ENCODE measurements around the gene SHC3.

The SHC3 gene

DNA sequence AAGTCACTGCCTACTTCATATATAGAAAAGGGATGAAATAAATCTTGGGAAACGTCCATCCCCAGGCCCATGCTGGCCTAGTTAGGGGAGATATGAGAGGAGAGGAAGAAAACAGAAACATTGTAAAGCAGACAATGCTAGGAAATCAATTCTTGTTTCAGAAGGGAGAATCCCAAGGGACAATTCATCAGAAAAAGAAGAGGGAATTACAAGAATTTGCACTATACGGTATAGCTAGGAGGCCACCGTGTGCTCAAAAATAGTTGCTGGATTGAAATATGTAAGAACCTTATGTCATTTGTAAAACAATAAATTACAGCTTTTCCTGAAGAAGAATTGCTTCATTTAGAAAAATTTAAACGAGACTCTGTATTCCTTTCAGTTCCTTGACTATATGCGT is 8.3 kb upstream of the SHC3 start:
- no peak for DNase-seq
- ATAC-seq: no peak

DNA sequence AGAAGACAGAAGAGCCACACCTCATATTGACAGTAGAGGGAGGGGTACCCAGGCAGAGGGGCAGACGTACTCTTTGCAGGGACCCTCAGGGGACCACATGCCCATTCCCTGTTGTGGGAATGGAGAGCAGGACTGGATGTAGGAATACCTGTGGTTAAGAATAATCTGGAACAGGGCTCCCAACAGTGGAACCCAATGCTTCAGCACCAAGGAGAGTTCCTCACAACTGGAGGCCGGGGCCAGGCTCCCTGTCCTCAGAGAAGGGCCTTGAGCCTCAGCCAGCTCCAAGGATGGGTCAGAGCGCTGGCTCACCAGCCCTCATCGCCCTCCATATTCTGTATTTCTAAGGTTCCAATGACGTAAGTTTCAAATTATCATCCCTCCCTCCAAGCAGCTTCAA is 7.4 kb upstream of the SHC3 start:
- no peak for ATAC-seq
- no peak for DNase-seq

DNA sequence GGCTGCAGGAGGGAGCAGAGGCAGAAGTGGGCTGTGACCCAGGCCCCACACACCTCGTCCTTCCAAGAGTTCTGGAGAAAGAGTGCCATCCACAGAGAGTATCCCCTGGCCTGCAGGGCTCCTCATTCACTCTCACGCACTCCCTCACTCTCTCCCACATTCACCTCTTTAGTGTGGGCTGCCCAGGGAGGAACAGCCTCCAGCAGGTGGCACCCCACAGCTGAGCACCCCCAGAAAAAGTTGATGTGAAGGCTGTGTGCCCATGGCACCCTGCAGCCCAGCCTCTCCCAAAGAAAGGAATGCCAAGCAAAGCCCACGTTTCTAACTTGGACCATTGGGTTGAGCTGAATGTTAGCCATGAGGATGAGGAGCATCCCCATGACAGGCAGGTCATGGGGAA is 4.5 kb upstream of the SHC3 start:
- DNase-seq (no peak), ATAC-seq (no peak)

DNA sequence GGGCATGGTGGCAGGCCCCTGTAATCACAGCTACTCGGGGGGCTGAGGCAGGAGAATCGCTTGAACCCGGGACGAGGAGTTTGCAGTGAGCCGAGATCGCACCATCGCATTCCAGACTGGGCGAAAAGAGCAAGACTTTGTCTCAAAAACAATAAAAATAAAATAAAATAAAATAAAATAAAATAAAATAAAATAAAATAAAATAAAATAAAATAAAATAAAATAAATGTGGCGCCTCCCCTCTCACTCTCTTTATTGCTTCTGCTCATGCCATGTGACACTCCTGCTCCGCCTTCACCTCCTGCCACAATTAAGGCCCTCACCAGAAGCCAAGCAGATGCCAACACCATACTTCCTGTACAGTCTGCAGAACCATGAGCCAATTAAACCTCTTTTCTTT is 3.8 kb upstream of the SHC3 start:
- ATAC-seq (no peak), DNase-seq (no peak)

DNA sequence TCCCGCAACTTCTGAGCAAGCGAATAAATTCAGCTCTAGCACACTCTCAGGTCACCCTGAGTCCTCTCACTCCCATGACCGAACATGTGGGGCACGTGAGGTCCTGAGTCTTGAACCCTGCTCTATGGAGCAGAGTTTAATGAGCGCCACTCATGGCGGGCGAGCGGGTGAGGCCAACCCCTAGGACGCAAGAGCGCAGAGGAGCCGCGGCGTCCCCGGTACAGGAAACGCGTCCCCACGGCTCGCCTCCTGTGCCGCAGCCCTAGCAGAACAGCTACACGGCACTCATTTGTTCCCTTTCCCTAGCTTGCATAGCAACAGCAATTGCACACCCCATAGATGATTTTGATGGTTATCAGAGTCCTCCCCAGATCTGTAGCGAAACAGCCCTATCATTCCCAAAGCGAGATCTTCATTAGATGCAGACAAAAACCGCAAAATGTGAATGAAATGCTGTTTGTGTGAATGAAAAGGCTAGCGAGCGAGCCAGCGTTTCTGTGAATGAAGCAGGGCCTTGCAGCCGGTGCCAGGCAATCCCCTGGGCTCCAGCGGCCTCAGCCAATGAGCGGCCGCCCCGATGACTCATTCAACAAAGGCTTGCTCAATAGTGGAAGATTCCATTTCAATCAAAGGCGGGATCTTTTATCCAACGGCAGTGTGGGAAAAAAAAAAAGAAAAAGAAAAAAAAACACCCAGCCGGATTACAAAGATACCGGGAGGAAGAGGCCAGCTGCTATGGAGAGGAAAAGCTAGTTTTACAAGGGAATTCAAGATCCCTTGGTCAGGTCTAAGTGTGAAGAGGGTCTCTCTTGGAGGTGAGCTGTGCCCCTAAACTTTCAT is 1.5 kb upstream of the SHC3 start:
- peak; percentile 69 for DNase-seq
- peak; percentile 92 for ATAC-seq

DNA sequence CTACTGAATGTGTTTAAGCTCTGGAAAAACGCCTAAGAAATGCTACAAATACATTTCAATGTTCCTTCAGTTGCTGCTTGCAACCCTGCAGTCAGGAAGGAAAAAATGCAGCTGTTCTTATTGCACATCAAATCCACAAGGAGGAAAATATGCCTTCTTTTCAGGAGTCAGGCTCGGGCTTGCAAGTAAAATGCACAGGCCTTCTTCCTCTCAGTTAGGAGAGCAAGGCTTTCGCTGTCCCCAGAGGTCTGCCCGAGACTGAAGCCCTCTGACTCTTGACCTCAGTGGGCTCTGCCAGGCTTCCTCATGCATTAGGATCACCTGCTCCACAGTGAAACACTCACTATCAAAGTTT is 899 bp upstream of the SHC3 start:
- DNase-seq: no peak
- ATAC-seq: no peak

DNA sequence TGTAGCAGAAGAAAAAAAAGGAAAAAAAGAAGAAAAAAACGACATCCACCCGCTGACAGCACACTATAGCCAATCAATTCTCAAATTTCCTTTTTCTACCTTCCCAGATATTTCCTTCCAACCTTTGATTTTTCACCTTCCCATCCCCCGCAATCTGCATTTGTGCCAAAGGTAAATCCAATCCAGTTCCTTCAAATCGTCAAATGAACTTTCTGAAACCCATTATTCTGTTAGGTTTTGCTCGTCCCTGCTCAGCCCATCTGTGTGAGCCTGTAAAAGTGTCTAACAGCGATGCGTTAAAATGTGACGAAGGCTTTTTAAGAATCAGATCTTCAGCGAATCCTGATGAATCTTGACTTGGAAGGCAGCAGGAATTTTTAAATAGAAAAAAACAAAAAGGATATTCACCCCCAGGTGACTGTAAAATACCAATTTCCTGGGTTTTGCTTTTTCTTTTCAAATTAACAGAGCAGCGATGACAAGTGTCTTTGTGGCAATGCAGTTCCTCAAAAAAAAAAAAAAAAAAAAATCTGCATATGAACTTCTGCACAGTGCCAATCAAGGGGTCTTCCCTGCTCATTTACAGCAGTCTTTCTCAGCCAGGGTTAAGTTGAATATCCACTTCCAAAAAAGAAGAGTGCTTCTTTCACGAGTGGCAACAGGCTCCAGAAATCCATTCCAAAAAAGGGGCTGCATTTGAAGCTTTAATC is 367 bp upstream of the SHC3 start:
- ATAC-seq (no peak), DNase-seq (no peak)

DNA sequence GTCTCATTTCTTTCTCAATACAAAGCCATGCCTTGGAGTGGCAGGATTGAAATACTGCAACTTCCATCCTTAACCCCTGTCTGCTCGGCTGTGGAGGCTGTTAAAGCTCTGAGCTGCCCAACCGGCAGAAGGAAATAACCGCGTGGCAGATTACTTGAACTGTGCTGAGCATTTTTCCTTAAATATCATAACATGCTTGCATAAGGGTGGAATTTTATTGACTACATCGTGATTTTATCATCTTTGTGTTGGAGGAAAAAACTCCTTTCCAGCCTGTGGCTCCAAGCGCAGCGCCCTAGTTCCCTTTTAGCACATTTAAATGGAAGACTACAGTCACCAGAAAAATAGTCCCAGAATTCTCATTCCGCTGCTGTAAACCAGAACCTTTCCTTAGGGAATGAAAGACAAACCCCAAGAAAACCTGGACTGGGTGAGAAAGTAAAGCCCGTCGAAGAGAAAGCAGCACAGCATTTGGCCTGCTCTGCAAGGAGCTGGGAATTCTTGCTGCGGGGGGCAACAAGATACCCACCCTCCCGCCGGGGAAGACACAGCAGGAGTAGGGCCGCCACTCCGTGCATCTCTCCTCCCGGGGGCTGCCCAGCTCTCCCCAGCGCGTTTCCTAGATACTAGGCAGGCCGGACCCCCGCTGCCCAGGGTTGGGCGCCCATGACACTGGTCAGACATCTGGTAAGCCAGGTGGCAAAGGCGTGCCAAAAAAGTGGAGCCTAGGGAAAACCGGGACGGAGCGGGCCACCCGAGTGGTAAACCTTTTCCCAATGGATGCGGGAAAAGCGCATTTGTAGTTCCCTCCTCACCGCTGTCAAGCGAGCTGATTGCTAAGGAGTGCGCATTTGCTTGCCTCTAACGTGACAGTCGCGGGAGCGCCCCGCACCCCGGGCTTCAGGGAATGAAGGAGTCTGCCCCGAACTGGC is 1.3 kb downstream of the SHC3 start:
- no peak for ATAC-seq
- DNase-seq: no peak

DNA sequence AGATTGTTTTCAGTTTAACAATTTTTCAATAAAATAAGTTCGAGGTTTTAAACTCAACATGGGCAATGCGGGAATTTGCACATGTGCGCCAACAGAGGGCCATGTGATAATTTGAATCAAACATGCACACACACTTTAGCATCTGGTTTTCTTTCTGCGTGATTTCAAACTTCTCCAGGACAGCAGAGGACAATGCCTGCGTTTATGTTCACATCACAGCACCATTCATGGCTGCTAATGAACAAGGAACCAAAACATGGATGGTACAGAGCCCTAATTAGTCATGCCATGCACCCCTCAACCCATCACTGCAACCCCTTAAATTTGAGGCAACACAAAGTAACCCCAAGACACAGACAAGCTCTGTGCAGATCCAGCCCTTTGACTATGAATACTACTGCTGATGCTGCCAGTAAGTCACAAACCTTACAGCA is 2.8 kb downstream of the SHC3 start:
- no peak for ATAC-seq
- DNase-seq: no peak

DNA sequence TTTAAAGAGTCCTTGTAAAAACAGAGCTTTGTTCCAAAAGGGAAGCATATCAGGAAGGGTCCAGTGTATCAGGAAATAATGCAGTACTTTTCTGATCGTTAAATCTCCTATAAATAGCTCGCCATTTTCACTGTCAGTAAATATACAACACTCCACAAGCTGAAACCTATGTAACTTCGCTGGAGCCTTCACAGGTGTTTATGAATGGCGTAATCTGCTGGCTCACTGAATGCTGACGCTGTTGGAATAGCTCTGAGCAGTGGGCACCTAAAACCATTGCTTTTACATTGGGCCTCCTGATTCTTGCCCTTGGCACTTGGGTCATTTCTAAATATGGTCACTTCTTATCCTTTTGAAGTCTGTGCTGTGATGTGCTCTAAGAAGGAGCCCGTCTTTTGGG is 4.3 kb downstream of the SHC3 start:
- no peak for ATAC-seq

DNA sequence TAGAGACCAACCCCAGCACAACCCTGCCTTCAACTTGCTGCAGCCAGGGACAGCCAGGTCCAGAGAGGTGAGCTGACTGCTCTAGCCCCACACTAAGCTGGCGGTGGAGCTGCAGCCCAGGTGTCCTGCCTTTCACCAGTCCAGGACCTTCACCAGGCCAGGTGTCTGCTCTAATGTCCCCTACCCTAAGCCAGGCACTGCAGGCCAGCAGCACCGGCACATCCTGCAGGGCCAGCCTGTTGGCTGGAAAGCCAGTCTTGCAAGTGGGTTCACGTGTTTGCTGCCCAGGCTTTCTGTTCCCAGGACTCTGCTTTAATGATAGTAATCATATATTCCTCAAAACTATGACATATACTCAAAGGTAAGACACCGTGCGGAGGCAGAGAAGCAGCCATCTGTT is 5.5 kb downstream of the SHC3 start:
- DNase-seq: no peak
- ATAC-seq: no peak

More for the DNA sequence above, 4.3 kb downstream of the SHC3 start:
- no peak for DNase-seq

DNA sequence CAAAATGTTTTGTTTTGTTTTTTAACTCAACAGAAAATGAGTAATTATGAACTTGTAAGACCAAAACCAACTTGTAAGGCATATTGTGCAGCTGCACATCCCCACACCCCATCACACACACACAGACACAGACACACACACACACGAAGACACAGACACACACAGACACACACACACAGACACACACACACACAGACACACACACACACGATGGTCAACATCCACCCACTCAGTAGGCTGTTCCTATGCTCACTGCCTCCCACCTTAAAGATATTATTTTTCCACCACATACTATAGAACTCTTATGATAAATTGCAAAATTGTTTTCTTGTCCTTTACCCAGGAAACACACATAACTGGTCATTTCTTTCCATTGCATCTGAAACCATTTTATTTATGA is 6.2 kb downstream of the SHC3 start:
- ATAC-seq (no peak), DNase-seq (no peak)

DNA sequence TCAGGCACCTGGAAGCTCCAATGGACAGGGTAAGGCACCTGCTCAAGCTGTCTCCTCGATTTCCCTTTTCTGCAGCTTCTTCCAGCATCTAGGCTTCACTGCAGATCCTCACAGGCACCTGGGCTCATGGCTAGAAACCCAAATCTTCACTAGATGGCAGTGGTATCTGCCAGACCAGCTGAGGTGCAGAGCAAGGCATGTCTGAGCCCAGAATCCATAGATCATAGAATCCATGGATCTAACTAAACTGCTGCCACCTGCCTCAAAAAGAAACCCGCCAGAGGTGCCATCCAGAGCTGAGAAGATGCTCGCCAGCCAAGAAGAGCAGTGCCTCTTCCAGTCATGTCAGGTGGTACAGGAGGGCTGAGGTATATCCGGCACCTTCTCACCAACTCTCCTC is 6.9 kb downstream of the SHC3 start:
- ATAC-seq (no peak), DNase-seq (no peak)

DNA sequence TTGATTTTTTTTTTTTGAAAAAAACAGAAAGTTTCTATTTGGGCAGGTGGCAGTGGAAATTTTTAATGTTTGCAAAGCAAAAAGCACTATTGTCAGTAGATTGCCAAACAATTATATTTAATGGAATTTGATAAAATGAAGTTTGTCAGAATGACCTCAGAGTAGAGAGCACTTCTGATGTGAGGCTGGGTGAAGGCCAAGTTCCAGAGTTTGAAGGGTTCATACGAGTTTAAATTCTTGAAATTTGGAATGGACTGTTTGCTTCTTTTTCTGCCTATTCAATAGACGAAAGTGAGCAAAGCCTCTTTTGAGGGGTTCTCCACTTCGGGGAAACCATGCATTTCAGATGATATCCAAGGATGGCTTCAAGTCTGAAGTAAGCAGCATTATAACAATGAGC is 7.4 kb downstream of the SHC3 start:
- ATAC-seq (no peak), DNase-seq (no peak)

DNA sequence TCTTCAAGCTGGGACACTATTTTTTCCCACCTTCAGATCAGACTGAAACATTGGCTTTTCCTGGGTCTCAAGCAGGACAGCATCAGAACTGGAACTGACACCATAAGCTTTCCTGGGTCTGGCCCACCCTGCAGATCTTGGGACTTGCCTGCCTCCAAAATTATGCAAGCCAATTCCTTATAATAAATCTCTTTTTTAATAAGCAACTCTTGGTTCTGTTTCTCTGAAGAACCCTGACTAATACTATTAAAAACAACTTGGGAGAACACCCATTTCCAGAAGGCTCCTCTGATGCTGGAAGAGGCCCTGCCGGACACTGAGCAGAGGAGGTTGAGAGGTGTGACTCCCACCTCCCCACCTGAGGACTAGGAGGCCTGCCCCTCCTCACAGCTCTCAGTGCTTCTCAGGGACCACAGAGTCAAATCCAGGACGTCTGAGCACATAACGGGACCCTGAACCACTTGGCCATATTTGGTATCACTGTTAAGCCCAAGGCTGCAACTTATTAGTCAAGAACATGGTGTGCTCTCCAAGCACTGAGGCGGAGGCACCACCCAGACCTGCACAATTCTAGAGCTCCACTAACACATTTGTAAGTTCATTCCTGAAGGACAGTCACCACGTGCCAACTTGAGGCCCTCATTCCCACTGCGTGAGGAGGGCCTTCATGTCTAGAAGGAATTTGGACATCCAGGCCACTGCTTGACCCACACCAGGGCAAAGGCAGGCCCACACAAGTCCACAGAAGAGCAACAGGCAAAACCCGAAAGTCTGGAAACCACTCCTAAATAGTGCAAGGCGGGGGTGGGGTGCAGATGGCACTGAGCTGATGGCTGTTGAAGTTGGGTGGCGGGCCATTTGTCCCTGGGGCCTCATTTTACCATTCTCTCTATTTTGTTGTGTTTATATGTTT is 9.5 kb downstream of the SHC3 start:
- ATAC-seq (no peak), DNase-seq (no peak)

DNA sequence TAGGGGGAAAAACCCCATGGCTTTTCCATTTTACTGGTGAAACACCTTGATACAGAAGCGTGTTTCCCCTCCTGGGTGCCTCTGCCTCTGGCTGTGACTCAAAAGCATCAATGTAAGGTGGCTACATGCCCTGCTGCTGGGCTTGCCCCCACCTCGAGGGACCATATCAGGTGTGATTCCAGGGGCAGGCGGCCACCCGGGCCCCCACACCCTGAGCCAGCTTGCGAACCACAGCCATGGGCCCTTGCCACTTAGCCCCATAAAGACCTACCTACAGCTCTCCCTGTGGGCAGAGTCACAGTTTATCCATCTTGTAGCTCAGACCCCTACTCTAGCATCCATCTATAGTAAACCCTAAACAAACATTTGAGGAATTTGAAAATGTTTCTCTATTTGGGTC is 10.8 kb downstream of the SHC3 start:
- ATAC-seq: no peak
- no peak for DNase-seq

DNA sequence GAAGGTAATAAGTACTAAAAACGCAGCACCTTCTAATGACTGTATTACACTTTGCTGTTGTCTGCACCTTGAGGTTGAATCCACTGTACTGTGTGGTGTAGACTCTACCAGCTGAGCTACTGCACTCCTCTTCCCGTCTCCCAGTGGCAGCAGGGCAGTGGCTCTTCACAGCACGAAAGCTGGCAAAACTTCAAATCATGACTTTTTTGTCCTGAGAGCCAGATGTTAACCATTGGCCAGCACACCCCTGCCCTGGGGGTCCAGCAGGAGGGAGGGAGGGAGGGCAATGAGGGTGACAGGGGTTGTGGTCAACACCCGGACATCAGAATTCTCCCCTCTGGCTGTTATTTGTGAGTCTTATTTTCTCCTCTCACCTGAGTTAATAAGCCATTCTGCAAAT is 11.8 kb downstream of the SHC3 start:
- ATAC-seq (no peak), DNase-seq (no peak)

DNA sequence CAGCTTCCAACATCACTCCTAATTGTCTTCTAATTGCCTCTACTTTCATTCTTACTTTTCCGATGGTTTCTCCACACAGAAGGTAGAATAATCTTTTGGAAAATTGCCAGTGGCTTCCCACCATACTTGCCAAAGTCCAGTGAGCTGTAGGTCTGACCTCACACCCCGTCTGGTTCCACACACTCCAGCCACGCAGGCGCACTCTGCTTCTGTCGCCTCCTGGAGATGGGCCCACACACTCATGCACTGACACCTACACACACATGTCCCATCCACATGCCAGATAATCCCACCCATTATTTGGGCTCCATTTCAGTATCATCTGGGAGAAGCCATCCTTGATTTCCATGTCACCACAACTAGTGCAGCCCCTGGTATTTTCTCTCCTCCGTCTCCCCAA is 12.7 kb downstream of the SHC3 start:
- no peak for ATAC-seq
- no peak for DNase-seq

DNA sequence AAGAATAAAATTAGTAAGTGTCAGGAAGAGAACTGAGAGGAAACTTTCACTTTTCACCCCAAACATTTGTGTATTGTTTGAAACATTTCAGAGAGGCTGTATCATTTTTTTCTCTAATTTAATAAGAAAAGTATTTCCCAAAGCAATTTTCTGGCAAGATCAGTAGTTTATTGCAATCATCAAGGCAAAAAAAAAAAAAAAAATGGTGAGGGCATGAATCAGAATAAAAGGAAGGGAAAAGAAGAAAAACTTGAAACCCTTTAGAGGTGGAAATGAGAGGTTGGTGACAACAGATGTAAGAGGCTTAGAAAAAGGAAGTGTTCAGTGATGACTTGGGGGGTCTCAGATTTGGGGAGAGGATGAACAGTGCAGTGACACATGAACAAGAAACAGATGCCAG is 13.3 kb downstream of the SHC3 start:
- DNase-seq (no peak), ATAC-seq (no peak)

DNA sequence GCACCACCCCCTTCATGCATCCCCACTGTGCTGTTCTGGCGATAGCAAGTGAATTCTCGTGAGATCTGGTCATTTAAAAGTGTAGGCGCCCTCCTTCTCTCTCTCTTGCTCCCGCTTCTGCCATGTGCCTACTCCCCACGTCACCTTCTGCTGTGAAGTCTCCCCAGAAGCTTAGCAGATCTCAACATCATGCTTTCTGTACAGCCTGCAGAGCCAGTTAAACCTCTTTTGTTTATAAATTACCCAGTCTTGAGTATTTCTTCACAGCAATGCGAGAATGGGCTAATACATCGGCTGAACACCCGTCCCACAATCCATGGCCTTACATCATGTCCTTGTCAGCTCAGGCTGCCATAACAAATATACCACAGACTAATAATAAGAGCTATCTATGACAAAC is 17.4 kb downstream of the SHC3 start:
- DNase-seq (no peak), ATAC-seq (no peak)

DNA sequence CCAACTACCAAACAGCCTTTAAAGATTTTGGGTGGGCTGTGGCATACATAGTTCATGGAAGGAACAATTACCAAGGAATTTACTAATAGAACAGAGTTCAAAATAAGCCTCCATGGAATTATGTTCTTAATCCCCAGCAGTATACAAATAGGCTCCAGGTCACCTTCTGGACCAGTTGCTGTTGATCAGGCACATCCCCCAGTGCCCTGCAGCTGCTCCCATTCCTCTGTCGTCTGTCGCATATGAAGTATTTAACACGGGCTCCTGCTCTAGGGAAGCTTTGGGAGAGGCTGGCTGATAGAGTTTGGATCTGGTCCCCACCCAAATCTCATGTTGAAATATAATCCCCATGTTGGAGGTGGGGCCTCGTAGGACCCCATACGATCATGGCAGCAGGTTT is 17.8 kb downstream of the SHC3 start:
- ATAC-seq (no peak), DNase-seq (no peak)

All from stimulated activated naive CD8-positive, alpha-beta T cell treated with anti-CD3 and anti-CD28 coated beads, Interleukin-15, Interleukin-2, amounts not matched to agents 100 U/mL and 50 U/mL, for 24 hours (primary cell).